ENCODE measurements around the gene TMEM221. TPM values are rescaled to one million over a fixed set of nuclear protein-coding genes. Genes with fewer than 3 reads are reported as not detected.

TMEM221 gene
- 1 to 10 TPM in 1 of 8 experiments, under 1 TPM in 6, not detected in 1; 0.23 to 1.7 (median 0.29) TPM for total RNA-seq

DNA sequence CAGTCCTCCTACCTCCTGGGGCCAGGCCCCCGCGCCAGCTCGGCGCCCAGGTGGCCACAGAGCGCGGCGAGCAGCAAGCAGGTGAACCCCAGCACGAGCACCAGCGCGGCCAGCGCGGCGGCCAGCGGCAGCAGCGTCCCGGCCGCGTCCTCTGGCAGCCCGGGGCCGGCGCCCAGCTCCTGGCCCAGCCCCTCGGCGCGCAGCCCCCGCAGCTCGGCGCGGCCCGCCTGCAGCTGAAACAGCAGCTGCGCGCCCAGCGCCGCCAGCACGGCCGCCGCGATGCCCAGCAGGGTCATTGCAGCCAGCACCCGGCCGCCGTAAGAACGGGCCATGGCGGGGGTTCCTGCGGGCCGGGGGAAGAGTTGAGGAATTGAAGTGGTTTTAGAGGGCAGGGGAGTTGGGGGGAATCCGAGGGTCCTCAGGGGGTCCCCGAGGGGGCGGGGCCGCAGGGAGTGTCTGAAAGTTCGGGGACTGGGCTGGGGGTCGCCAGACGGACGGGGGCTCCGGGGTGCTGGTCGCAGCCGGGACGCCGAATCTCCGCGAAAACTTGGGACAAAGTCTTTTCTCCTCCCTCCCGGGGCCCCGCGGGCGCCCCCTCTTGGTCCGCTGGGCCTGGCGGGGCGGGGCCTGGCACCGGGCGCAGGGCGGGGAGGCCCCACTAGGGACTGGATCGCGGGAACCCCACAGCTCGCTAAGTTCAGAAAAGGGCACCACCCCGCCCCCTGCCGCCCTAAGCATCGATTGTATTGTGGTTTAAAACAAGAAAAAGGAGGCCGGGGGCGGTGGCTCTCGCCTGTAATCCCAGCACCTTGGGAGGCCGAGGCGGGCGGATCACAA, at the start of gene TMEM221:
TMEM221 (minus strand) TSS at position 538 of the 837 bp plus-strand sequence; CDS start at position 332, 206 bp downstream.
- in situ Hi-C loops (cut with MboI; ENCODE audit: low pct_unique_long_range_greater_than_20kb in 2 of 9, low sequenced_read_pairs in 9 of 9, unreplicated experiment in 9 of 9), result no loop called here
- H3K27ac ChIP-seq, result no peak within 1 kb of the TSS
- H3K4me3 ChIP-seq, result peak within 1 kb of the TSS; percentile 8 to 31 (median 13)
- ATAC-seq (replicated peaks in 6 of 8), result peak; percentile 75 to 84 (median 77)
- peaks cover 0 to 4% of the 10 kb centered on the region in 2 donors for H3K4me1 ChIP-seq (replicated peaks in 1 of 2)
- WGBS, 10 experiments, result 0 to 15% (median 7%) methylated on average over 2 to 8 of the region's 81 CpGs; no CpG with 5 or more reads in 6 of the 10 experiments

DNA sequence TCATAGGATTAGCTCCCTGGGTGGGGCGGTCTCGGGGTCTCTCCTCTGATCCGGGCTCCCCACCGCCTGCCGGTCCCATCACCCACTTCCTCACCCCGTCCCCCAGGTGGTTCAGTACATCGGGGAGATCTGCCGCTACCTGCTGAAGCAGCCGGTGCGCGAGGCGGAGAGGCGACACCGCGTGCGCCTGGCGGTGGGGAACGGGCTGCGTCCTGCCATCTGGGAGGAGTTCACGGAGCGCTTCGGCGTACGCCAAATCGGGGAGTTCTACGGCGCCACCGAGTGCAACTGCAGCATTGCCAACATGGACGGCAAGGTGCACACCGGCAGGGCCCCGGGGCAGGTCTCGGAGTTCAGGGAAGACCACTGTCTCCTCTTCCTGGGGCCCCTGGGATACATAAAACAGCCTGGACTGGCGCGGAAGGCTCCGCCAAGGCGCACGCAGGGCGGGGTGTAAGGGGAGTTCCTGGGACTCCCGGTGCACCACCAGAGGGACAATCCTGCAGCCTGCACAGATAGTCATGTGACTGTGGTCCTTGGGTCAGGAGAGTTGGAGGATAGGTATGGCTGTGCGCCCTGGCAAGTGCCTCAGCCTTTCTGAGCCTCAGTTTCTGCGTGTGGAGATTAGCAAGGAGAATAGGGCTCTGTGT, 48.8 kb upstream of the TMEM221 start:
- in situ Hi-C loops (cut with MboI; ENCODE audit: low pct_unique_long_range_greater_than_20kb in 2 of 9, low sequenced_read_pairs in 9 of 9, unreplicated experiment in 9 of 9), result no loop called here
- ATAC-seq (replicated peaks in 6 of 8), result no peak
- no peak overlapping the region for H3K4me3 ChIP-seq
- H3K27ac ChIP-seq, result peak overlapping the region; percentile 93 to 96
- H3K4me1 ChIP-seq (replicated peaks in 1 of 2), result peaks cover 25 to 30% of the 10 kb centered on the region in 2 donors
- 60 to 100% (median 80%) methylated on average over 1 to 12 of the region's 41 CpGs; no CpG with 5 or more reads in 5 of the 10 experiments for WGBS, 10 experiments

DNA sequence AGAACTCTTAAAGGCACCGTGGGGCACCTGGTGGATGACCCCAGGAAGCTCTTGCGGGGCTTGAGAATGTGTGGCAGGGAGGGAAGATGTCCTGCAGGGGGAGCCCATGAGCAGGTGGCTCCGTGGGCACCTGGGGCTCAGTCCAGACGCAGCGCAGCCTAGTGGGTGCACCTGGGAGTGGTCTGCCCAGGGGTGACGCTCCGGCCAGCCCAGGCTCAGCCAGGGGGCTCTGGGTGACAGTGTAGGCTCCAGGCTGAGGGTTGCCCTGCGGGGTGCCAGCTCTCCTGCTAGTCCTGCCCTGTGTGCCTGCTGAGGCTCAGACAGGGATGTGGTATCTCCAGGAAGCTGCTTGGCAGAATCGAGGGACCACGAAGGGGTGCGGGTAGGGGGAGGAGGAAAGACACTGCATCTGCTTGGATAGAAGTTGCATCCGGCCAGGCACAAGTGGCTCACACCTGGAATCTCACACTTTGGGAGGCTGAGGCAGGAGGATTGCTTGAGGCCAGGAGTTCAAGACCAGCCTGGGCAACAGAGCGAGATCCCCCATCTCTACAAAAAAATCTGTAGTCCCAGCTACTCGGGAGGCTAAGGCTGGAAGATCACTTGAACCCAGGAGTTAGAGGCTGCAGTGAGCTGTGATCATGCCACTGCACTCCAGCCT, 48.0 kb upstream of the TMEM221 start:
- in situ Hi-C loops (cut with MboI; ENCODE audit: low pct_unique_long_range_greater_than_20kb in 2 of 9, low sequenced_read_pairs in 9 of 9, unreplicated experiment in 9 of 9), result no loop called here
- peak in 4 of 8 experiments; percentile 4 to 94 (median 83) for ATAC-seq (replicated peaks in 6 of 8)
- Histone ChIP-seq H3K4me1 (replicated peaks in 1 of 2) (peaks cover 25 to 30% of the 10 kb centered on the region in 2 donors), H3K4me3 (no peak overlapping the region), H3K27ac (no peak overlapping the region)
- WGBS, 10 experiments, result 20 to 90% (median 83%) methylated on average over 1 to 6 of the region's 14 CpGs; no CpG with 5 or more reads in 5 of the 10 experiments

DNA sequence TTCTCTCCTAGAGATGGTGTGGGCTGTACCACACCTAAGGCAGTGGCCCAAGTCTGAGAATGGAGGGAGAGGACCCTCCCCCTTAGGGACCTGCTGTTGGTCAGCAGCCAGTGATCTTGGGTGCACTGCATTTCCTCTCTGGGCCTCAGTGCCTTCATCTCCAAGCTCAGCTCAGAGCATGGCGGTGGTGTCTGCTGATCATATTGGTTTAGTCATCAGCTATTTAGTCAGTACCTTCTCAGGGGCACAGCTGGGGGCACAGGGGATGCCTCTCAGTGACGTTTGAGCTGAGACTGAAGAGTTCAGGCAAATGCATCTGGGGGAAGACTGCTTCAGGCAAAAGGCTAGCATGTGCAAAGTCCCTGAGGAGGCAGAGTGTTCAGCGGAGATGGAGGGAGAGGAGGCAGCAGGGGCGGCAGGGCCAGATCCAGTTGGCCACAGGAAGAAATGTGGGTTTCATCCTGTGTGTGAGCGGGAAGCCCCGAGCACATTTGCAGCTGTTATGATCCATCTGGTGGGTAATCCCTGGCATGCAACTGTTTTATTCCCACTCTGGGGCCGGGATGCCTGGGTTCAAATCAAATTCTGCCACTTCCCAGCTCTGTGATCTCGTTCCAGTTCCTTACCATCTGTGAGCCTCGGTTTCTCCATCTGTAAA, 47.3 kb upstream of the TMEM221 start:
- no peak overlapping the region for H3K4me3 ChIP-seq
- in situ Hi-C loops (cut with MboI; ENCODE audit: low pct_unique_long_range_greater_than_20kb in 2 of 9, low sequenced_read_pairs in 9 of 9, unreplicated experiment in 9 of 9), result no loop called here
- H3K27ac ChIP-seq, result no peak overlapping the region
- 0 to 100% (median 79%) methylated on average over 1 to 3 of the region's 9 CpGs; no CpG with 5 or more reads in 3 of the 10 experiments for WGBS, 10 experiments
- H3K4me1 ChIP-seq (replicated peaks in 1 of 2), result peaks cover 25 to 30% of the 10 kb centered on the region in 2 donors
- ATAC-seq (replicated peaks in 6 of 8), result no peak

DNA sequence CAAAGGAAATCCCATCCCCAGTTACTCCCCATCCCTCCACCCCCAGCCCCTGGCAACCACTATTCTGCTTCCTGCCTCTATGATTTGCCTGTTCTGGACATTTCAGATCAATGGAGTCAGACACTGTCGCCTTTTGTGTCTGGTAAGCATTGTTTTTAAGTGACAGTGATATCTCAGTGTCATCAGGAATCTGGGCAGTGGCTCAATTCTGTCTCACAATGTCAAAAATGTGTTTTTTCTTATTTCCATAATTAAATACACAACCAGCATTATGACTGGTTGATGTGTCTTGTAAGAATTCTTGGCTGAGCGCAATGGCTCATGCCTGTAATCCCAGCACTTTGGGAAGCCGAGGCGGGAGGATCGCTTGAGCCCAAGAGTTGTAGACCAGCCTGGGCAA, 42.8 kb upstream of the TMEM221 start:
- H3K27ac ChIP-seq, result no peak overlapping the region
- 10 to 100% (median 88%) methylated on average over 1 to 5 of the region's 5 CpGs; no CpG with 5 or more reads in 4 of the 10 experiments for WGBS, 10 experiments
- peak in 2 of 8 experiments; percentile 9 to 32 for ATAC-seq (replicated peaks in 6 of 8)
- peaks cover 0 to 11% of the 10 kb centered on the region in 2 donors for H3K4me1 ChIP-seq (replicated peaks in 1 of 2)
- no peak overlapping the region for H3K4me3 ChIP-seq
- in situ Hi-C loops (cut with MboI; ENCODE audit: low pct_unique_long_range_greater_than_20kb in 2 of 9, low sequenced_read_pairs in 9 of 9, unreplicated experiment in 9 of 9), result no loop called here

DNA sequence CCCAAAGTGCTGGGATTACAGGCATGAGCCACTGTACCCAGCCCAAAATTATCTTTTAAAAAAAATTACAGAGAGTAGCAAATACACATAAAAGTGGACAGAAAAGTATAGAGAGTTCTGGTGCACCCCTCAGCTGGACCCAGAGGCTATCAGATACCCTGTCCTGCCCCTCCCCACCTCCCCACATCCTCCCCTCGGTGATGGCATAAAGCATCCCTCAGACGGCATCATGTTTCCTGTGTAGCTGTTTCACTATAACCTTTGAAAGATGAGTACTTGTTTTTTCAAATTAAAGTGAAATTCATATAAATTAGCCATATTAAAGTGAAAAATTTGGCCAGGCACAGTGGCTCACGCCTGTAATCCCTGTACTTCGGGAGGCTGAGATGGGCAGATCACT, 41.9 kb upstream of the TMEM221 start:
- 8 to 80% (median 75%) methylated on average over 1 to 3 of the region's 4 CpGs; no CpG with 5 or more reads in 4 of the 10 experiments for WGBS, 10 experiments
- Histone ChIP-seq H3K4me1 (replicated peaks in 1 of 2) (peaks cover 0 to 11% of the 10 kb centered on the region in 2 donors), H3K27ac (no peak overlapping the region), H3K4me3 (no peak overlapping the region)
- no peak for ATAC-seq (replicated peaks in 6 of 8)
- in situ Hi-C loops (cut with MboI; ENCODE audit: low pct_unique_long_range_greater_than_20kb in 2 of 9, low sequenced_read_pairs in 9 of 9, unreplicated experiment in 9 of 9), result no loop called here

DNA sequence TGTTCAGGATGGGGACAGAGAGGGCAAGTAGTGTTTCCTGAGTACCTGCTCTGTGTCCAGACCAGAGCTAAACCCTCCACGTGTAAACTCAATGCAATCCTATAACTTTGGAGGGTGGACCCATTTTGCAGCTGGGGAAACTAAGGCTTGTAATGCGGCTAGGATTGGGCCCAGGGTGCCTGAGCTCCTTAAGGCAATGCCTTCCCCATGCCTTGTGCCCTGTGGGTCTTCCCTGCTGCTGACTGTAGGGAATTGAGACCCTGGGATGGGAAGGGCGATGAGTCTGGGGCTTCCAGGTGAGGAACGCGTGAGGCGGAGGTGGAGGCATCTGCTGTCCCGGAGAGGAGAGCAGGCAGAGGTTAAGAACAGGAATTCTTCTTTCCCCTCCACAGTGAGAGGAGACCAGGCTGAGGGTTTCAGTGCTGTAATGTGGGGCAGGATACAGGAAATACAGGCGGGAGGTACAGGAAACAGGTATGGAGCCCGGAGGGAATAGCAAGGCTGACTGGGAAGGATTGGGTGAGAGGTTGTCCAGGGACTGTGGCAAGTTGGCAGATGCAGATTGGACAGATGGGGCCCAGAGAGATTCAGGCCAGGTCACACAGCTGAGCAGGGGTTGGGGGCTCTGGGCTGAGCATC, 41.0 kb upstream of the TMEM221 start:
- in situ Hi-C loops (cut with MboI; ENCODE audit: low pct_unique_long_range_greater_than_20kb in 2 of 9, low sequenced_read_pairs in 9 of 9, unreplicated experiment in 9 of 9), result no loop called here
- WGBS, 10 experiments, result 71 to 100% (median 92%) methylated on average over 1 to 2 of the region's 9 CpGs; no CpG with 5 or more reads in 7 of the 10 experiments
- no peak overlapping the region for H3K27ac ChIP-seq
- no peak overlapping the region for H3K4me3 ChIP-seq
- H3K4me1 ChIP-seq (replicated peaks in 1 of 2), result peaks cover 0 to 6% of the 10 kb centered on the region in 2 donors
- no peak for ATAC-seq (replicated peaks in 6 of 8)

DNA sequence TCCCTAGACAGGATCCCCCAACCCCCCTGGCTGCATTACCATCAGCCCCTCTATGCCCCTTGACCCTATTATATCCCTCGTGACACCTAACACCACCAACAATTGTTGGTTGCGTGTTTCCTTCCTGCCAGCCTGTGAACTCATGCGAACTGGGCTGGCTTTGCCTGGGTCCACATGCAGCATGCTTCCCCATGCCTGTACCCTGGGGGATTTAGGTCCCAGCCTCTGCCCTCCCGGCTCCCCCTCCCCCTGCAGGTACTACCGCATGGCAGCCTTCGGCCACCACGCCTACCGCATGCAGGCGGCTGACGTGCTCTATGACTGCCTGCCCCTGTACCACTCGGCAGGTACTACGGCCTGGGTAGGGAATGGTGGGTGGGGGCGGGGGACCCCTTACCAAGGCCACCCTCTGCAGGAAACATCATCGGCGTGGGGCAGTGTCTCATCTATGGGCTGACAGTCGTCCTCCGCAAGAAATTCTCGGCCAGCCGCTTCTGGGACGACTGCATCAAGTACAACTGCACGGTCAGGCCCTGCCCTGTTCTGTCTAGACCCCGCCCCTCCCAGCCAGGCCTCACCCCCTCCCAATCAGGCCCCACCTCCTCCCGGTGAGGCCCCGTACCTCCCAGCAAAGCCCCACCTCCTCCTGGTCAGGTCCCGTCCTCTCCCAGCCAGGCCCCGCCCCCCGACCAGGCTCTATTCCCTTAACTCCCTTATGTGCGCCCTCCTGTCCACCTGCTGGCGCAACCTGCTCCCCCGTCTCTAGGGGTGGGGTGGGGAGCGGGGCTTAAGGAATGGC, 40.3 kb upstream of the TMEM221 start:
- Histone ChIP-seq H3K27ac (no peak overlapping the region), H3K4me1 (replicated peaks in 1 of 2) (peaks cover 0 to 5% of the 10 kb centered on the region in 2 donors), H3K4me3 (no peak overlapping the region)
- WGBS, 10 experiments, result 40 to 47% (median 40%) methylated on average over 1 to 7 of the region's 31 CpGs; no CpG with 5 or more reads in 7 of the 10 experiments
- in situ Hi-C loops (cut with MboI; ENCODE audit: low pct_unique_long_range_greater_than_20kb in 2 of 9, low sequenced_read_pairs in 9 of 9, unreplicated experiment in 9 of 9), result no loop called here
- peak; percentile 41 to 97 (median 80) for ATAC-seq (replicated peaks in 6 of 8)

DNA sequence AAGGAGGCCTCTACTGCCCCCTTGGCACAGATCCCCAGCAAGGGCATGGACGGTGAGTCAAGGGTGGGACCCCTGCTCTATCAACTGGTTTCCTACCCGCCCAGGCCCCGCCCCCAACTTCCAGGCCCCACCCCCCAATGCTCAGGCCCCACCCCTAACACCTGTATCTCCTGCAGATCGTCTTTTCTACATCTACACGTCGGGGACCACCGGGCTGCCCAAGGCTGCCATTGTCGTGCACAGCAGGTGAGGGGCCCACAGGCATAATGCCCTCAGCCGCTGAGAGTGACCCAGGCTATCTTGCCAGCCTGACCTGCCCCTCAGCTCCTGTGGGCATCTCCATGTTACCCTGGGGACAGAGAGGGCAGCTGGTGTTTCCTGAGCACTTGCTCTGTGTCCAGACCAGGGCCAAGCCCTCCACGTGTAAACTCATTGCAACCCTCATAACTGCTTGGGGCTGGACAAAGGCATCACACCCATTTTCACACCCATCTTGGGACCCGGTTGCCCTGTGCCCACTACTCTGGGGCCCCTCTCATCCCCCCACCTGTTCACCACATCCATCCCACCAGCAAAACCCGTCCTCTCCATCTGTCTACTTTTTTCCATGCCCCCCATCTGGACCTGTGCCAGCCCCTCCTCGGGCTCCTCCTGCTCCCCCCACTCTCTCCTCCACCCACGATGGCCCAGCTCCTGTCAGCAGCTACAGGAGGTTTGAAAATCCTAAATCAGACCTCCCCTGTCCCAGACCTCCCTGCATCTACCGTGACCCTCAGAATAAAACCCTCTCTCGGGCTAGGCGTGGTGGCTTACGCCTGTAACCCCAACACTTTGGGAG, 39.0 kb upstream of the TMEM221 start:
- Histone ChIP-seq H3K4me3 (no peak overlapping the region), H3K27ac (no peak overlapping the region), H3K4me1 (replicated peaks in 1 of 2) (peaks cover 0 to 5% of the 10 kb centered on the region in 2 donors)
- peak in 1 of 8 experiments; percentile 4 for ATAC-seq (replicated peaks in 6 of 8)
- in situ Hi-C loops (cut with MboI; ENCODE audit: low pct_unique_long_range_greater_than_20kb in 2 of 9, low sequenced_read_pairs in 9 of 9, unreplicated experiment in 9 of 9), result no loop called here
- 87% methylated on average over 3 of the region's 18 CpGs; no CpG with 5 or more reads in 9 of the 10 experiments for WGBS, 10 experiments

DNA sequence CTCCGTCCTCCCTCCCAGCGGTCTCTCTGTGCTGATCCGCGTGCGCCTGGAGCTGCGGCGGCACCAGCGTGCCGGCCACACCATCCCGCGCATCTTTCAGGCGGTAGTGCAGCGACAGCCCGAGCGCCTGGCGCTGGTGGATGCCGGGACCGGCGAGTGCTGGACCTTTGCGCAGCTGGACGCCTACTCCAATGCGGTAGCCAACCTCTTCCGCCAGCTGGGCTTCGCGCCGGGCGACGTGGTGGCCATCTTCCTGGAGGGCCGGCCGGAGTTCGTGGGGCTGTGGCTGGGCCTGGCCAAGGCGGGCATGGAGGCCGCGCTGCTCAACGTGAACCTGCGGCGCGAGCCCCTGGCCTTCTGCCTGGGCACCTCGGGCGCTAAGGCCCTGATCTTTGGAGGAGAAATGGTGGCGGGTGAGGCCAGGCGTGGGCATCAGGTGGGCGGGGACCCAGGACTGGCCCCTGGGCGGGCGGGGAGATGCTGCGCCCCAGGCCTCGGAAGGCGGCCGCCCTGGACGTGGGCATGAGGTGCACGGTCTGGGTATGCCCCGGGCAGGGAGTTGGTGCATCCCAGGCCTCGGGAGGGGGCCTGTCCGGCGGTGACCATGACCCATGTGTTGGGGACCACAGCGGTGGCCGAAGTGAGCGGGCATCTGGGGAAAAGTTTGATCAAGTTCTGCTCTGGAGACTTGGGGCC, 38.2 kb upstream of the TMEM221 start:
- ATAC-seq (replicated peaks in 6 of 8), result peak in 1 of 8 experiments; percentile 27
- WGBS, 10 experiments, result 95 to 98% methylated on average over 4 to 9 of the region's 58 CpGs; no CpG with 5 or more reads in 8 of the 10 experiments
- no peak overlapping the region for H3K27ac ChIP-seq
- H3K4me1 ChIP-seq (replicated peaks in 1 of 2), result peaks cover 0 to 5% of the 10 kb centered on the region in 2 donors
- in situ Hi-C loops (cut with MboI; ENCODE audit: low pct_unique_long_range_greater_than_20kb in 2 of 9, low sequenced_read_pairs in 9 of 9, unreplicated experiment in 9 of 9), result no loop called here
- H3K4me3 ChIP-seq, result no peak overlapping the region

Data from motor neuron (in vitro differentiated cells).